K562 (cell line): ENCODE measurements around the gene PELI1. TPM values are rescaled to one million over a fixed set of nuclear protein-coding genes. Genes with fewer than 3 reads are reported as not detected.

ENCODE experiments used
- ATAC-seq: fragments of 200-7000 bp; cut with Tn5 transposase; 3 replicates; pipeline ENCODE4 v1.9.1; 2020; ENCODE audit warnings: moderate library complexity
- BruUV-seq: library from RNA; stranded (reverse); fragments of 400-500 nt; replicated peaks from 2 replicates; lab custom pipeline; 2021; lab: Mats Ljungman, UMichigan
- CTCF ChIA-PET: fragments of 300-600 bp; formaldehyde crosslinking; extraction: SDS; loops from one replicate; lab custom pipeline; 2021; ENCODE audit warnings: low intra/inter-chr PET ratio; lab: Yijun Ruan, JAX
- POLR2A ChIA-PET: fragments of 300-600, 350-650 bp; sonication (Branson Sonifier 250); formaldehyde crosslinking; extraction: SDS; loops from one replicate; lab custom pipeline; 2021; ENCODE audit warnings: antibody characterized with exemption, inconsistent platforms; lab: Yijun Ruan, JAX
- DNase-seq, 4 experiments: peaks; one replicate each; pipeline versions ENCODE4 v3.0.0 to v3.0.0-alpha.2; 2011 to 2018; ENCODE audit warnings: low spot score in 3 of 4, mixed read lengths in 3 of 4; ENCODE audit errors: extremely low read depth in 1 of 4
- FAIRE-seq: peaks from 2 replicates; lab custom pipeline; 2011; peaks lifted over from hg19 to GRCh38; lab: Jason Lieb, UNC
- H2AFZ ChIP-seq: 2 replicates; pipeline ENCODE4 v1.6.0; 2011; ENCODE audit warnings: low read depth, low read length, control low read depth, inconsistent platforms
- H3K27ac ChIP-seq: fragments of 200-600 bp; 3 replicates; pipeline ENCODE4 v1.8.0; 2011; ENCODE audit warnings: low read depth, mild to moderate bottlenecking, control low read depth, inconsistent platforms, low read length, moderate library complexity, mixed read lengths; ENCODE audit errors: extremely low read depth
- H3K27me3 ChIP-seq, 2 experiments: fragments of 300-600 bp in 1 of 2; 2 replicates in 1 of 2; 3 replicates in 1 of 2; pipeline versions ENCODE4 v1.6.0 to v1.8.0; 2011; ENCODE audit warnings: inconsistent platforms in 2 of 2, low read length in 2 of 2, mild to moderate bottlenecking in 1 of 2, mixed read lengths in 1 of 2, moderate library complexity in 1 of 2; ENCODE audit not compliant: control insufficient read depth in 2 of 2, insufficient read depth in 2 of 2
- H3K36me3 ChIP-seq: fragments of 300-600 bp; 3 replicates; pipeline ENCODE4 v1.8.0; 2011; ENCODE audit warnings: mild to moderate bottlenecking, low read length, inconsistent platforms; ENCODE audit not compliant: control insufficient read depth, insufficient read depth
- H3K4me1 ChIP-seq, 2 experiments: fragments of 200-600 bp in 1 of 2; replicated peaks in 1 of 2; 2 replicates in 1 of 2; 3 replicates in 1 of 2; pipeline versions ENCODE4 v1.5.1 to v1.8.0; 2011; ENCODE audit warnings: inconsistent platforms in 2 of 2, low read length in 2 of 2, mild to moderate bottlenecking in 1 of 2, mixed read lengths in 1 of 2, moderate library complexity in 1 of 2; ENCODE audit not compliant: control insufficient read depth in 2 of 2, insufficient read depth in 2 of 2
- H3K4me2 ChIP-seq: 2 replicates; pipeline ENCODE4 v1.6.1; 2011; ENCODE audit warnings: low read length, control low read depth, inconsistent platforms, mixed read lengths; ENCODE audit not compliant: insufficient read depth
- H3K4me3 ChIP-seq: fragments of 200-600 bp; sonication (generic), shearing (Covaris generic); 2 replicates; pipeline ENCODE4 v1.5.1; 2016; ENCODE audit warnings: control low read depth, inconsistent platforms
- H3K79me2 ChIP-seq: fragments of 200-600 bp; 3 replicates; pipeline ENCODE4 v1.8.0; 2011; ENCODE audit warnings: low read length, inconsistent platforms; ENCODE audit not compliant: control insufficient read depth, insufficient read depth
- H3K9ac ChIP-seq, 2 experiments: 2 replicates each; pipeline versions ENCODE4 v1.6.0 to v1.6.1; 2011; ENCODE audit warnings: low read depth in 2 of 2, low read length in 2 of 2, control low read depth in 1 of 2, inconsistent platforms in 1 of 2, mild to moderate bottlenecking in 1 of 2, mixed read lengths in 1 of 2; ENCODE audit not compliant: insufficient read depth in 1 of 2
- H3K9me1 ChIP-seq: one replicate; pipeline ENCODE4 v1.6.0; 2011; ENCODE audit warnings: inconsistent platforms, mild to moderate bottlenecking, low read length, moderate library complexity; ENCODE audit not compliant: control insufficient read depth, insufficient read depth
- H3K9me3 ChIP-seq: replicated peaks from 2 replicates; pipeline ENCODE4 v1.5.1; 2011; ENCODE audit warnings: low read depth, low read length, inconsistent platforms; ENCODE audit not compliant: control insufficient read depth, insufficient read depth
- H4K20me1 ChIP-seq: replicated peaks from 2 replicates; pipeline ENCODE4 v1.6.1; 2011; ENCODE audit warnings: low read length, inconsistent platforms, mixed read lengths; ENCODE audit not compliant: control insufficient read depth, insufficient read depth
- CC2D1A ChIP-seq: fragments of 450-650 bp; IDR thresholded peaks from 2 replicates; pipeline ENCODE4 v1.6.1; 2017; ENCODE audit warnings: mild to moderate bottlenecking
- DDX20 ChIP-seq: fragments of 450-650 bp; IDR thresholded peaks from 2 replicates; pipeline ENCODE4 v1.6.1; 2016; ENCODE audit warnings: missing genetic modification characterization, low read depth, mild to moderate bottlenecking, missing compliant biosample characterization, moderate library complexity
- ERF ChIP-seq: fragments of 450-650 bp; formaldehyde crosslinking; IDR thresholded peaks from 2 replicates; pipeline ENCODE4 v1.4.0; 2020; ENCODE audit warnings: mild to moderate bottlenecking, mixed read lengths
- FOXA1 ChIP-seq: fragments of 450-650 bp; IDR thresholded peaks from 2 replicates; pipeline ENCODE4 v1.6.1; 2016; ENCODE audit warnings: mild to moderate bottlenecking, borderline replicate concordance
- GATAD2B ChIP-seq: fragments of 450-650 bp; IDR thresholded peaks from 2 replicates; pipeline ENCODE4 v1.6.1; 2017; ENCODE audit warnings: mild to moderate bottlenecking, borderline replicate concordance
- NBN ChIP-seq: fragments of 450-650 bp; IDR thresholded peaks from 2 replicates; pipeline ENCODE4 v1.6.1; 2016; ENCODE audit warnings: low read depth, mild to moderate bottlenecking
- POLR2A ChIP-seq: fragments of 450-650 bp; conservative IDR thresholded peaks from 2 replicates; pipeline ENCODE4 v1.6.1; 2016
- SAFB2 ChIP-seq: fragments of 200-400 bp; formaldehyde crosslinking; IDR thresholded peaks from 2 replicates; pipeline ENCODE4 v1.6.1; 2018; ENCODE audit warnings: borderline replicate concordance, low read length, low read depth, moderate library complexity; ENCODE audit not compliant: severe bottlenecking
- ZNF184 ChIP-seq: sonication (generic); formaldehyde crosslinking; IDR thresholded peaks from 2 replicates; pipeline ENCODE4 v1.5.0; 2020; ENCODE audit warnings: missing genetic modification reagents
- ZNF668 ChIP-seq: fragments of 250-450 bp; sonication (Bioruptor Pico); IDR thresholded peaks from 2 replicates; pipeline ENCODE4 v1.8.0; 2022; ENCODE audit warnings: mild to moderate bottlenecking, inconsistent platforms
- WGBS: fragments of 100-300 bp; shearing (Covaris generic); methylation state at CpG from one replicate; pipeline ENCODE4 v1.1.6; 2016; ENCODE audit warnings: low coverage, mixed read lengths; ENCODE audit not compliant: insufficient coverage; ENCODE audit errors: missing lambda C conversion rate; 5-methylcytosine and 5-hydroxymethylcytosine counted together
- in situ Hi-C: fragments of 300-500 bp; cut with MboI; formaldehyde crosslinking; loops from 4 replicates; pipeline ENCODE4 v1.15.0; 2018; ENCODE audit warnings: inconsistent platforms, mixed read lengths
- intact Hi-C: fragments of 100-400 bp; cut with micrococcal nuclease; formaldehyde crosslinking; loops from 2 replicates; pipeline ENCODE4 v1.14.2; 2022
- polyA plus RNA-seq, 8 experiments: library from polyadenylated mRNA; depleted of rRNA in 4 of 8; stranded (reverse) in 5 of 8; unstranded in 3 of 8; fragments of >200 nt; fragmentation: Nextera tagmentation in 2 of 8; fragmentation: Illumina TruSeq in 1 of 8; extraction: Ambion mirVana in 2 of 8; extraction: Trizol in 1 of 8; gene quantifications; 2 replicates each; pipeline versions ENCODE4 v1.2.1 to v1.2.3, GENCODE V29; 2011 to 2014; ENCODE audit warnings: inconsistent platforms in 1 of 8, missing spikeins in 1 of 8
- total RNA-seq, 7 experiments: library from RNA; depleted of rRNA in 6 of 7; stranded (reverse); fragments of >200 nt in 6 of 7; fragmentation: Illumina TruSeq in 2 of 7; extraction: Trizol in 2 of 7; gene quantifications; 2 replicates each; pipeline versions ENCODE4 v1.2.1 to v1.2.3, GENCODE V29; 2011 to 2021; ENCODE audit warnings: low replicate concordance in 1 of 7
- TF ChIP-seq, protein P1 (sequence below): fragments of 450-650 bp; formaldehyde crosslinking; IDR thresholded peaks from 2 replicates; pipeline ENCODE4 v1.4.0; 2022; ENCODE audit warnings: mild to moderate bottlenecking, moderate library complexity
- TF ChIP-seq, protein P2 (sequence below), 2 experiments: fragments of 450-650 bp in 1 of 2; sonication (generic) in 1 of 2; formaldehyde crosslinking in 1 of 2; IDR thresholded peaks; 2 replicates each; pipeline versions ENCODE4 v1.7.1 to v1.9.0; 2016 to 2022; ENCODE audit warnings: inconsistent platforms in 1 of 2, mild to moderate bottlenecking in 1 of 2, missing genetic modification reagents in 1 of 2

The PELI1 gene
- total and polyA plus RNA-seq, 9 of the 15 experiments (the other 6 are each of a cell fraction or from before 2014, with no cell fraction given): 3.3 to 19.2 (median 12.5) TPM

DNA sequence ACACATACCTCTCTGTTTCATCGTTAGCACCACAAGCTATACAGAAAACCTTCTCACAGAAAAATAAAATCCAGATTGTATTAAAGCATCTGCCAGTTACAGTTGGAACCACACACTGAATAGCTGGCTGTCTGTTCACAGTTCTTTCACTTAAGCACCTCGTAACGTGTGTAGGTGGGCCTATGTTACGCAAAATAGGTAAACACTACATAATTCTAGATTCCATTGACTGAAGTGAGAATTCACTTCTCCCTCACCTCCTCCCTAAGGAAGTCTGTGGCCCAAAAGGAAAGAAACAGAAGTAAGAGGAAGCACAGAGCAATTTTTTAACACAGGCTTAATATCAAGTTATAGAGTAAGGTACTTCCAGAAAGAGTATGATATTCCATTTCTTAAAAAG, 24.9 kb downstream of the PELI1 start:
- H3K4me3 ChIP-seq: no peak overlapping the region
- CTCF ChIA-PET: interaction anchor here (0.7 kb wide), 1 partner anchor 249 kb away, joined by 3 read pairs; no protein-coding TSS in a partner anchor
- H3K27ac ChIP-seq: no peak overlapping the region
- in situ Hi-C loops: no loop called here
- POLR2A ChIA-PET: interaction anchor here (0.8 to 2.3 kb wide), 4 partner anchors 10 to 16 kb away, joined by 3 to 7 read pairs (median 4); no protein-coding TSS in a partner anchor
- H3K36me3 ChIP-seq: no peaks in the 10 kb centered on the region
- no peak overlapping the region for H2AFZ ChIP-seq
- FAIRE-seq (no peak), DNase-seq (no peak), ATAC-seq (no peak)
- H3K9ac ChIP-seq: no peak overlapping the region
- no peaks in the 10 kb centered on the region for H3K9me3 ChIP-seq
- no peaks in the 10 kb centered on the region for H3K27me3 ChIP-seq
- H3K4me2 ChIP-seq: no peak overlapping the region
- 53% methylated on average over 4 of the region's 4 CpGs for WGBS
- H4K20me1 ChIP-seq: no peaks in the 10 kb centered on the region
- peaks cover 11% of the 10 kb centered on the region; the same call in 2 of the 3 replicates for H3K79me2 ChIP-seq
- peaks cover 0 to 16% of the 10 kb centered on the region in 2 experiments; a peak in 2 of 5 replicates for H3K4me1 ChIP-seq
- no TSS peak for BruUV-seq
- intact Hi-C loops: no loop called here
- H3K9me1 ChIP-seq: no peaks in the 10 kb centered on the region
- TF ChIP-seq DDX20: no peak
- TF ChIP-seq, protein P1, sequence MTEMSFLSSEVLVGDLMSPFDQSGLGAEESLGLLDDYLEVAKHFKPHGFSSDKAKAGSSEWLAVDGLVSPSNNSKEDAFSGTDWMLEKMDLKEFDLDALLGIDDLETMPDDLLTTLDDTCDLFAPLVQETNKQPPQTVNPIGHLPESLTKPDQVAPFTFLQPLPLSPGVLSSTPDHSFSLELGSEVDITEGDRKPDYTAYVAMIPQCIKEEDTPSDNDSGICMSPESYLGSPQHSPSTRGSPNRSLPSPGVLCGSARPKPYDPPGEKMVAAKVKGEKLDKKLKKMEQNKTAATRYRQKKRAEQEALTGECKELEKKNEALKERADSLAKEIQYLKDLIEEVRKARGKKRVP (CRISPR knock-in tag): no peak
- no peak for TF ChIP-seq POLR2A
- TF ChIP-seq, protein P2, sequence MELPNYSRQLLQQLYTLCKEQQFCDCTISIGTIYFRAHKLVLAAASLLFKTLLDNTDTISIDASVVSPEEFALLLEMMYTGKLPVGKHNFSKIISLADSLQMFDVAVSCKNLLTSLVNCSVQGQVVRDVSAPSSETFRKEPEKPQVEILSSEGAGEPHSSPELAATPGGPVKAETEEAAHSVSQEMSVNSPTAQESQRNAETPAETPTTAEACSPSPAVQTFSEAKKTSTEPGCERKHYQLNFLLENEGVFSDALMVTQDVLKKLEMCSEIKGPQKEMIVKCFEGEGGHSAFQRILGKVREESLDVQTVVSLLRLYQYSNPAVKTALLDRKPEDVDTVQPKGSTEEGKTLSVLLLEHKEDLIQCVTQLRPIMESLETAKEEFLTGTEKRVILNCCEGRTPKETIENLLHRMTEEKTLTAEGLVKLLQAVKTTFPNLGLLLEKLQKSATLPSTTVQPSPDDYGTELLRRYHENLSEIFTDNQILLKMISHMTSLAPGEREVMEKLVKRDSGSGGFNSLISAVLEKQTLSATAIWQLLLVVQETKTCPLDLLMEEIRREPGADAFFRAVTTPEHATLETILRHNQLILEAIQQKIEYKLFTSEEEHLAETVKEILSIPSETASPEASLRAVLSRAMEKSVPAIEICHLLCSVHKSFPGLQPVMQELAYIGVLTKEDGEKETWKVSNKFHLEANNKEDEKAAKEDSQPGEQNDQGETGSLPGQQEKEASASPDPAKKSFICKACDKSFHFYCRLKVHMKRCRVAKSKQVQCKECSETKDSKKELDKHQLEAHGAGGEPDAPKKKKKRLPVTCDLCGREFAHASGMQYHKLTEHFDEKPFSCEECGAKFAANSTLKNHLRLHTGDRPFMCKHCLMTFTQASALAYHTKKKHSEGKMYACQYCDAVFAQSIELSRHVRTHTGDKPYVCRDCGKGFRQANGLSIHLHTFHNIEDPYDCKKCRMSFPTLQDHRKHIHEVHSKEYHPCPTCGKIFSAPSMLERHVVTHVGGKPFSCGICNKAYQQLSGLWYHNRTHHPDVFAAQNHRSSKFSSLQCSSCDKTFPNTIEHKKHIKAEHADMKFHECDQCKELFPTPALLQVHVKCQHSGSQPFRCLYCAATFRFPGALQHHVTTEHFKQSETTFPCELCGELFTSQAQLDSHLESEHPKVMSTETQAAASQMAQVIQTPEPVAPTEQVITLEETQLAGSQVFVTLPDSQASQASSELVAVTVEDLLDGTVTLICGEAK (IDR thresholded peaks at IDR 0.05): no peak
- TF ChIP-seq, protein P2 (CRISPR knock-in tag; IDR thresholded peaks at IDR 0.05): no peak
- TF ChIP-seq SAFB2: no peak
- no peak for TF ChIP-seq ZNF184
- no peak for TF ChIP-seq ERF (CRISPR knock-in tag)
- TF ChIP-seq FOXA1: no peak
- TF ChIP-seq CC2D1A: no peak
- TF ChIP-seq GATAD2B: no peak
- TF ChIP-seq NBN: no peak
- TF ChIP-seq ZNF668 (CRISPR knock-in tag): no peak
